Measurements from ENCODE around the gene PARD3.

The PARD3 gene

GRCh38 chr10:34415039-34415438, 400.1 kb downstream of the PARD3 start:
- Histone ChIP-seq H3K36me3 (ENCODE audit: insufficient read depth, low read length) (no peaks in the 10 kb centered on the region), H3K4me1 (ENCODE audit: control insufficient read depth, insufficient read depth, low read length, unreplicated experiment) (no peaks in the 10 kb centered on the region), H3K27me3 (ENCODE audit: insufficient read depth, low read length) (no peaks in the 10 kb centered on the region), H3K79me2 (ENCODE audit: control insufficient read depth, insufficient read depth, low read length, unreplicated experiment) (no peaks in the 10 kb centered on the region), H3K4me3 (ENCODE audit: low read depth, low read length) (no peak overlapping the region), H2AFZ (ENCODE audit: low read length, unreplicated experiment) (no peak overlapping the region), H3K27ac (ENCODE audit: low read depth, low read length) (no peak overlapping the region)

- no peak overlapping the region for H2AFZ ChIP-seq (ENCODE audit: low read length, unreplicated experiment)
- H3K79me2 ChIP-seq (ENCODE audit: control insufficient read depth, insufficient read depth, low read length, unreplicated experiment): no peaks in the 10 kb centered on the region
- no peaks in the 10 kb centered on the region for H3K4me1 ChIP-seq (ENCODE audit: control insufficient read depth, insufficient read depth, low read length, unreplicated experiment)
- no peak overlapping the region for H3K27ac ChIP-seq (ENCODE audit: low read depth, low read length)
- H3K27me3 ChIP-seq (ENCODE audit: insufficient read depth, low read length): no peaks in the 10 kb centered on the region
- no peaks in the 10 kb centered on the region for H3K36me3 ChIP-seq (ENCODE audit: insufficient read depth, low read length)
- H3K4me3 ChIP-seq (ENCODE audit: low read depth, low read length): no peak overlapping the region
Observed at GRCh38 chr10:34413756-34414587, 401.1 kb downstream of the PARD3 start.

GRCh38 chr10:34413214-34413613, 401.9 kb downstream of the PARD3 start:
- Histone ChIP-seq H3K4me3 (ENCODE audit: low read depth, low read length) (no peak overlapping the region), H3K27me3 (ENCODE audit: insufficient read depth, low read length) (no peaks in the 10 kb centered on the region), H2AFZ (ENCODE audit: low read length, unreplicated experiment) (no peak overlapping the region), H3K4me1 (ENCODE audit: control insufficient read depth, insufficient read depth, low read length, unreplicated experiment) (peaks cover 3% of the 10 kb centered on the region), H3K27ac (ENCODE audit: low read depth, low read length) (no peak overlapping the region), H3K79me2 (ENCODE audit: control insufficient read depth, insufficient read depth, low read length, unreplicated experiment) (no peaks in the 10 kb centered on the region), H3K36me3 (ENCODE audit: insufficient read depth, low read length) (no peaks in the 10 kb centered on the region)

GRCh38 chr10:34408956-34409355, 406.1 kb downstream of the PARD3 start:
- Histone ChIP-seq H3K4me3 (ENCODE audit: low read depth, low read length) (no peak overlapping the region), H3K27ac (ENCODE audit: low read depth, low read length) (no peak overlapping the region), H3K4me1 (ENCODE audit: control insufficient read depth, insufficient read depth, low read length, unreplicated experiment) (peaks cover 29% of the 10 kb centered on the region), H3K36me3 (ENCODE audit: insufficient read depth, low read length) (no peaks in the 10 kb centered on the region), H3K79me2 (ENCODE audit: control insufficient read depth, insufficient read depth, low read length, unreplicated experiment) (no peaks in the 10 kb centered on the region), H3K27me3 (ENCODE audit: insufficient read depth, low read length) (no peaks in the 10 kb centered on the region), H2AFZ (ENCODE audit: low read length, unreplicated experiment) (no peak overlapping the region)

- H3K4me1 ChIP-seq (ENCODE audit: control insufficient read depth, insufficient read depth, low read length, unreplicated experiment): peaks cover 29% of the 10 kb centered on the region
- no peaks in the 10 kb centered on the region for H3K27me3 ChIP-seq (ENCODE audit: insufficient read depth, low read length)
- no peak overlapping the region for H3K27ac ChIP-seq (ENCODE audit: low read depth, low read length)
- H2AFZ ChIP-seq (ENCODE audit: low read length, unreplicated experiment): no peak overlapping the region
- no peaks in the 10 kb centered on the region for H3K79me2 ChIP-seq (ENCODE audit: control insufficient read depth, insufficient read depth, low read length, unreplicated experiment)
- H3K4me3 ChIP-seq (ENCODE audit: low read depth, low read length): no peak overlapping the region
- H3K36me3 ChIP-seq (ENCODE audit: insufficient read depth, low read length): no peaks in the 10 kb centered on the region
Observed at GRCh38 chr10:34408381-34408780, 406.7 kb downstream of the PARD3 start.

- Histone ChIP-seq H3K4me1 (ENCODE audit: control insufficient read depth, insufficient read depth, low read length, unreplicated experiment) (peaks cover 29% of the 10 kb centered on the region), H3K27me3 (ENCODE audit: insufficient read depth, low read length) (no peaks in the 10 kb centered on the region), H3K79me2 (ENCODE audit: control insufficient read depth, insufficient read depth, low read length, unreplicated experiment) (no peaks in the 10 kb centered on the region), H3K27ac (ENCODE audit: low read depth, low read length) (peak overlapping the region; percentile 33), H2AFZ (ENCODE audit: low read length, unreplicated experiment) (no peak overlapping the region), H3K4me3 (ENCODE audit: low read depth, low read length) (no peak overlapping the region; the same call in 1 of the 2 replicates), H3K36me3 (ENCODE audit: insufficient read depth, low read length) (no peaks in the 10 kb centered on the region)
Observed at GRCh38 chr10:34407324-34407805, 407.7 kb downstream of the PARD3 start.

- Histone ChIP-seq H3K27me3 (ENCODE audit: insufficient read depth, low read length) (no peaks in the 10 kb centered on the region), H3K79me2 (ENCODE audit: control insufficient read depth, insufficient read depth, low read length, unreplicated experiment) (no peaks in the 10 kb centered on the region), H2AFZ (ENCODE audit: low read length, unreplicated experiment) (no peak overlapping the region), H3K36me3 (ENCODE audit: insufficient read depth, low read length) (no peaks in the 10 kb centered on the region), H3K4me1 (ENCODE audit: control insufficient read depth, insufficient read depth, low read length, unreplicated experiment) (peaks cover 29% of the 10 kb centered on the region), H3K27ac (ENCODE audit: low read depth, low read length) (peak overlapping the region; percentile 2; the same call in 1 of the 2 replicates), H3K4me3 (ENCODE audit: low read depth, low read length) (no peak overlapping the region; the same call in 1 of the 2 replicates)
Observed at GRCh38 chr10:34406463-34407323, 408.4 kb downstream of the PARD3 start.

GRCh38 chr10:34405611-34406462, 409.3 kb downstream of the PARD3 start:
- H3K4me1 ChIP-seq (ENCODE audit: control insufficient read depth, insufficient read depth, low read length, unreplicated experiment): peaks cover 29% of the 10 kb centered on the region
- no peak overlapping the region for H3K4me3 ChIP-seq (ENCODE audit: low read depth, low read length)
- no peaks in the 10 kb centered on the region for H3K27me3 ChIP-seq (ENCODE audit: insufficient read depth, low read length)
- no peaks in the 10 kb centered on the region for H3K36me3 ChIP-seq (ENCODE audit: insufficient read depth, low read length)
- H2AFZ ChIP-seq (ENCODE audit: low read length, unreplicated experiment): no peak overlapping the region
- no peaks in the 10 kb centered on the region for H3K79me2 ChIP-seq (ENCODE audit: control insufficient read depth, insufficient read depth, low read length, unreplicated experiment)
- H3K27ac ChIP-seq (ENCODE audit: low read depth, low read length): peak overlapping the region; percentile 2; the same call in 1 of the 2 replicates

- Histone ChIP-seq H3K27me3 (ENCODE audit: insufficient read depth, low read length) (no peaks in the 10 kb centered on the region), H3K27ac (ENCODE audit: low read depth, low read length) (no peak overlapping the region), H3K4me3 (ENCODE audit: low read depth, low read length) (no peak overlapping the region), H3K4me1 (ENCODE audit: control insufficient read depth, insufficient read depth, low read length, unreplicated experiment) (peaks cover 29% of the 10 kb centered on the region), H3K79me2 (ENCODE audit: control insufficient read depth, insufficient read depth, low read length, unreplicated experiment) (no peaks in the 10 kb centered on the region), H3K36me3 (ENCODE audit: insufficient read depth, low read length) (0 out of 2 replicates have a peak, but pooled peaks cover 4% of the 10 kb centered on the region), H2AFZ (ENCODE audit: low read length, unreplicated experiment) (no peak overlapping the region)
Observed at GRCh38 chr10:34403512-34403911, 411.6 kb downstream of the PARD3 start.

- Histone ChIP-seq H3K27ac (ENCODE audit: low read depth, low read length) (no peak overlapping the region), H3K27me3 (ENCODE audit: insufficient read depth, low read length) (no peaks in the 10 kb centered on the region), H3K4me3 (ENCODE audit: low read depth, low read length) (no peak overlapping the region), H2AFZ (ENCODE audit: low read length, unreplicated experiment) (no peak overlapping the region), H3K4me1 (ENCODE audit: control insufficient read depth, insufficient read depth, low read length, unreplicated experiment) (peaks cover 10% of the 10 kb centered on the region), H3K79me2 (ENCODE audit: control insufficient read depth, insufficient read depth, low read length, unreplicated experiment) (no peaks in the 10 kb centered on the region), H3K36me3 (ENCODE audit: insufficient read depth, low read length) (0 out of 2 replicates have a peak, but pooled peaks cover 4% of the 10 kb centered on the region)
Observed at GRCh38 chr10:34400075-34400474, 415.0 kb downstream of the PARD3 start.
